ENCODE measurements around the gene ZNF22.

GRCh38 chr10:45000138-45000751 is 478 bp upstream of the ZNF22 start:
- TF ChIP-seq CTCF (conservative IDR thresholded peaks at IDR 0.05) (no peak), EZH2 (IDR thresholded peaks at IDR 0.05; ENCODE audit: low read depth) (no peak)

Data from PC-9 (cell line).